Activated T-cell treated with anti-CD3 and anti-CD28 coated beads, Interleukin-2, amount 50 U/mL, for 1 hour (primary cell): ENCODE data around the gene SENP2.
"Not testable (repeated sequence)": the region's sequence is repeated elsewhere in the genome, so short reads cannot be mapped to it uniquely, and the experiment has no call there.

Source experiments
- DNase-seq: peaks from one replicate; pipeline ENCODE4 v3.0.0-alpha.2; 2020

SENP2 gene

DNA sequence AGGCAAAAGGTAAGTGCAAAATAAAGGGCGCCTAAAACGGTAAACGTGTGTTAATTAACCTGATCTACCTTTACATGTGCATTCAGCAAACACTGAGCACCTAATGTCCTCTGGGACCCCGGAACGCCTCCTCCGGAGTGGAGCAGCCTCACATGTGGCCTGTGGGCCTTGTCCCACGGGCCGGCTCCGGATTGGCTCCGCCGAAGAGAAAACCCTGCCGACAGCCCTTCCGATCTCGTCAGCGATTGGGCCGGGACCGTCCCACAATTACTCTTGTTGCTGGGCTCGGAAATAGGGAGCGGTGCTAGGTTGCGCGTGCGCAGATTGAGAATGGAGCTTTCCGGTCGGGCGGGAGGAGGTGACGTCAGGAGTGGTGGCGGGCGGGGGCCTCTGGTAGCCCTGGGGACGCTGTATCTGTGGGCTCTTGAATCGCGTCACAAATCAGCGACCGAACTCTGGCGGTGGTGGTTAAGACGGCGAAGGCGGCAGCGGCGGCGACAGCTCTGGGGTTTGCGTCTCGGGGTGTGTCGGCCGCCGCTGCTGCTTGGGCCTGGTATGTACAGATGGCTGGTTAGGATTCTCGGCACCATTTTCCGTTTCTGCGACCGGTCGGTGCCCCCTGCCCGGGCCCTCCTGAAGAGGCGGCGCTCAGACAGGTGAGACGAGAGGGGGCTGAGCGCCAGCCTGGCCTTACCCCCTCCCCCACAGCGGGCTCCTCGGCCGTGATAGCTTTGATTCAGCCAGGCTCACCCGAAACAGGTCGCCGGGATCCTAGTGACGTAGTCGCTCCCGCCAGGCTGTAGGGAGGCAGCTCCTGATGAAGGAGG is at the start of gene SENP2:
Gene SENP2 (plus strand): TSS at position 437 of the 827 bp plus-strand sequence. CDS start 119 bp downstream, at position 556.
- DNase-seq = peak; percentile 99

DNA sequence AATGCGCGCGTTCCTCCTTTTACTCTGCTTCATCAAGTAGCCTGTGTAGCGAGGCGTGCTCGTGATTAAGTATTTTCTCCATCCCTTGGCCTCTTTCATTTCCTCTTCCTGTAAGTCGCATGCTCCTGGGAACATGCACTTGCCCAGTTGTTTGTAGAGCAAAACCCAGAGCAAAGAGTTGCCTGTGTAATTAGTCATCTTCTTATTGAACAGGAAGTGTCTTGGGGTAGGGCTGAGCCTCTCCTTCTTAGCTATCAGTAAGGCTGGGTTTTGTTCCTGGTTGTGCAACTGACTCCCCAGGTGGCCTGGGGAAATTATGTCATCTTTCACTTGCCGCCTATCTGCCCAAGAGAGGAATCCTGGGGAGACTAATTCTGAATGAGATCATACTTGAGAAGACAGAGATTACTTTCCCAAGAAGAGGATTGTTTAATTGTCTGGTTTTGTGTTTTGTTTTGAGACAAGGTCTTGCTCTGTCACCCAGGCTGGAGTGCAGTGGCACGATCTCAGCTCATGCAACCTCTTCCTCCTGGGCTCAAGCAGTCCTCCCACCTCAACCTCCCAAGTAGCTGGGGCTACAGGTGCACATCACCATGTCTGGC is 48.6 kb upstream of the SENP2 start:
- DNase-seq = no peak

DNA sequence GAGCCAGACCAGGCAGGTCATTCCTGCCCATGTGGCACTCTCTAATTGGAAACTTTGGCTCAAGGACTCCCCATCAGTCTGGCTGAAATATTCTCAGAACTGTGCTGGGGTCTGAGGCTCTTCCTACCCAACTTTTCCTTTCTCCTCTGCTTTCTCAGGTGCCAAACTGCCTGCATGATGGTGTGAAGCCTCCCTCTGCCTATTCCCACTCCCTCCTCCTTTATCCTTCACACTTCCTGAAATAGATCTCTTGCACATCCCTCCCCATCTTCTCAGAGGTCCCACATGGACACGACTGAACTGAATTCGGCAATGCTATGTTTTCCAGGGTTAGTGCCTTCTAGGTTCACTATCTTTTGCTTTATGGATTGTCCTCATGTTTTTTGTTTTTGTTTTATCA is 46.2 kb upstream of the SENP2 start:
- no peak for DNase-seq

DNA sequence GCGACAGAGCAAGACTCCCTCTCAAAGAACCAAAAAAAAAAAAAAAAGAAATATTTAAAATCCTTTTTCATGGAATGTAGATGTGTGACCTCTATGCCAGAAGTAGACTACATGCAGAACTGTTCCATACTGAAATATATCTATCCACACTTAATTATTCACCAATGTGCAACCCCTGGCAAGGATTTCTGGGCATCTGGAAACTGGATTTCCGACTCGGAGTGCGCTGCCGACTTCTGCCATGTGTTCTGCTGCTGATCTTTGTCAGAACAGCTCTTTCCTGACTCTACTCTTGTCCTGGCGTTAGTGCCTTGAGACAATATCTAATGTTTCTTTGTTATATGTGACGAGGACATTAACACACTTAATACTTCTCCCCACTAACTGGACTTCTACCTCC is 45.4 kb upstream of the SENP2 start:
- no peak for DNase-seq

DNA sequence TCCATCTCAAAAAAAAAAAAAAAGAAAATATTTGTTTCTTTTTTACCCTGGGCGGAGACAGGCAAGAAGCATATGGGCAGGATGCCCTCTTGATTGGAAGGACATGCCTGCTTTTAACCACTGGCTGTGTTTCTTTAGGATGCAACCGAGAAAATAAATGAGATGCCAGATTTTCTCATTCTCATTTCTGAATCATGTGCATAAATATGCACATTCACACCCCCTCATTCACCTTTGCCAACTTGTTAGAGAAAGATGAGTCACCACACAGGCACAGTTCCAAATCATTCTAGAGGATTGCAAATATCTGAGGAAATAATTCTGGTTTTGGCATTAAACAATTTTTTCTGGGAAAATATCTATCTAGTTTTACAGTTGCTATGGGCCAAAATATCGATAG is 37.0 kb upstream of the SENP2 start:
- DNase-seq = no peak

DNA sequence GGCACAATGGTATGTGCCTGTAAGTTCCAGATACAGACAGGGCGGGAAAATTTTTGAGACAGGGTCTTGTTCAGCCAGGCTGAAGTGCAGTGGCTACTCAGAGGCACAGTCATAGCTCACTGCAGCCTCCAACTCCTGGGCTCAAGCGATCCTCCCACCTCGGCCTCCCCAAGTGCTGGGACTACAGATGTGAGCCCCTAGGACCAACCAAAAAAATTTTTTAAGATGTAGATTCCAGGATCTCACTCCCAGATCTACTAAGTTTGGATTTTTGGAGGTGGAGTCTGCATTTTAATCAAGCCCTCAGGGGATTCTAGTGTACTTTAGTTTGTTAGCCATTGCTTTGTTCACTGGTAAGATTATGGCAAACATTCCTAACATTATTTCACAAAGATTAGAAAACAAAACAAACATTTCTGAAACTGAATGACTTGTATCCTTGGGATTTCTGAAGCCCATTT is 36.4 kb upstream of the SENP2 start:
- DNase-seq = no peak

DNA sequence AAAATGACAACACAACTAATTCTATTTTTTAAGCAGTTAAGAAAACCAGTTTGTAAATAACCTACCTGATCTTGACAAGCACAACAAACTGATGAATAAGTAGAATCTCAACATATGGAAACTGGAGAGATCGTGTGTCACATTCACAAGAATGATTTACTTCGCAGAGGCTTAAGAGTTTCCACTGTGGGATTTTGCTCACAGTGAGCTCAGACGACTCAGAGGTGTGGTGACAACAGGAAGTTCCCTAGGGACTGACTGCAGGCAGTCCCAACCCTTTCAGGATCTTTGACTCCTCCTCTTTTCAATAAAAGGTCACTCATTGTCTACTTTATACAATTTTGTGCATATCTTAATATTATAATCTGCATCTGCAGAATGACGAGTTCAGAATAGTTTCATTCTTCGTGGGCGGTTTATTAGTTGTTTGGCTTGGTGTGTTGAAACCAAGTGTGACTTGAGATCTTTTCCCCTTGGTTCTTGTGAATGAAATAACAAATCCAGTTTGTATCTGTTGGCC is 33.7 kb upstream of the SENP2 start, which contains the start of gene LIPH:
Gene LIPH (minus strand): TSS at position 231 of the 520 bp plus-strand sequence. CDS start 117 bp downstream, at position 114.
- DNase-seq = no peak

DNA sequence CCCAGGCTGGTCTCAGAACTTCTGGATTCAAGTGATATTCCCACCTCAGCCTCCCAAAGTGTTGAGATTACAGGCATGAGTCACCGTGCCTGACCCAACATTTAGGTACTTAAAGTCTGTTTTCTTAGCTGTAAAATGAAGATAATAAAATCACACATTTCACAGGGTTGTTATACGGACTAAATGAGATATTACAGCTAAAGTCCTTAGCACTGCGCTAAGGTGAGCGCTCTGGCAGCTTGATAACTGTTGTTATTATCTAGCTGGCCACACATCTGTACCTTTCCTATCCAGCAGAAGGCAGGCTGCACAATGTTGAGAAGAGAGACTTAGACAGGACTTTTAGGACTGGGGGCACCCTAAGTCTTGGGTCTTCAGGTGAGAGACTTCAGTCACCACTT is 31.0 kb upstream of the SENP2 start:
- no peak for DNase-seq

DNA sequence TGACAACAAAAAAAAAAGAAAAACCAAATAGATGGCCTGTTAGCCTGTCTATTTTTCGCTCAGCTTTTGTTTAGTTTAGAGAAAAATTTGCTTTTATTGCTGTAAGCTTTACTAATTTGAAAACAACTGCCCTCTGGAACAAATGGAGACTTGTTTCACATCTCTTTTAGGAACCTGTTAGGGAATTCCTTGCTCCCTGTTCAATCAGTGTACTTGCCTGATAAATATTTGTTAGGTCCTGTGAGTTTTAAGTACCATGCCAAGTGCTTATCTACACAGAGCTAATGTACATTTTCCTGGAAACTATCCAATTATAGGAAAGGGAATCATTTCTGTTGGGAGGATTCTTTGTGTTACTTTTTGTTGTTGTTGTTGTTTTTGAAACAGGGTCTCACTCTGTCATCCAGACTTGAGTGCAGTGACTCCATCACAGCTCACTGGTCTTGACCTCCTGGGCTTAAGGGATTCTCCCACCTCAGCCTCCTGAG is 30.2 kb upstream of the SENP2 start:
- DNase-seq = no peak

DNA sequence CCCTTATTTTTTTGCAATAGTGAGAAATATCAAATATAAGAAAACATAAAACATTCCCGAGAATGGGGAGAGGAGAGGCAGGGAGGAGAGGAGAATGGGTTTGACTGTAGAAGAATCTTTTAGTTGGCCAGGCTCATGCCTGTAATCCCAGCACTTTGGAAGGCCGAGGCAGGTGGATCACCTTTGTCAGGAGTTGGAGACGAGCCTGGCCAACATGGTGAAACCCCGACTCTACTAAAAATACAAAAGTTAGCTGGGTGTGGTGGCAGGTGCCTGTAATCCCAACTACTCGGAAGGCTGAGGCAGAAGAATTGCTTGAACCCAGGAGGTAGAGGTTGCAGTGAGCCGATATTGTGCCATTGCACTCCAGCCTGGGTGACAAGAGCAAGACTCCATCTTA is 29.5 kb upstream of the SENP2 start:
- DNase-seq = not testable (repeated sequence)

DNA sequence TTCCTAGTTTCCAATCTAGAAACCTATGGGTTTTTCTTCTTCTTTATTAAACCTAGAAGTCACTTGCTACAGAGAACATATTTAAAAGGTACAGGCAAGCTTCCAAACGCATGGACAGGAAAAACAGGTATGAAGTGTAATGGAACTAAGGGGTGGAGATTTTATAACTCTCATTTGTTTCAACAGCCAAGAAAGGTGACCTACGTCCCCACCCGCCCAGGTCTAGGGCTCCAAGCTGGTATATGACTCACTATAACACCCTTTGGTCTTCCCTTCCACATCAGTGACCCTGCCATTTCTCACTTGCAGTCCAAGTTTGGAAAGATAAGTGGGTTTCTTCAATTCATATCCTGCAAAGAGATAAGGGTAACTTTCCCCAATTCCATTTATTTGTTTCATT is 27.7 kb upstream of the SENP2 start:
- DNase-seq = no peak

DNA sequence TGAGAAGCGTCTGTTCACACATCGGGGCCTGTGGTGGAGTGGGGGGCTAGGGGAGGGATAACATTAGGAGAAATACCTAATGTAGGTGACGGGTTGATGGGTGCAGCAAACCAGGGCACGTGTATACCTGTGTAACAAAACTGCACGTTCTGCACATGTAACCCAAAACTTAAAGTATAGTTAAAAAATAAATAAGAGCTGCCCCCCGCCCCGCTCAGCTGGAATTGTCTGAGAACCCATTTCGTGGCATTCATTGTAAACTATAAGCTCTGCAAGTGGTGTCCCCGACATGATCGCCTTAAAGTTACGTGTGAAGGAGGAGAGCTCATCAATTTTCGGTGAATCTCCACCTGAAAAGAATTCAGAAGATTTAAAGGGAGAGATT is 26.4 kb upstream of the SENP2 start:
- no peak for DNase-seq

DNA sequence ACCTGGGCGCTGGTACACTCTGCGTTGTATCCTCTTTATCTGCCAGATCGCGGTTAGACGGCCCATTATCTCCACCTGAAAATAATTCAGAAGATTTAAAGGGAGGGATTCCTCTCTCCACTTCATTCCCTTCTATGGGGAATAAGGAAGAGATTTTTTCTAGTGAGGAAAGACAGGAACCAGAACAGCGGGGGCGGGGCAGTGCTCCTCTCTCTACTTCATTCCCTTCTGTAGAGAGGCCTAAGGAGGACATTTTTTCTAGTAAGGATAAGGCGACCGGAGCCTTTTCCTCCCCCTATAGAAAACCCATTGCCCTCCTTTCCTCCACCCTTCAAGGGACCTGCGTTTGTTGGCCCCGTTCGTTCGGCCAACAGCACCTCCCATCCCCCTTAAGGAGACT is 25.4 kb upstream of the SENP2 start:
- no peak for DNase-seq

DNA sequence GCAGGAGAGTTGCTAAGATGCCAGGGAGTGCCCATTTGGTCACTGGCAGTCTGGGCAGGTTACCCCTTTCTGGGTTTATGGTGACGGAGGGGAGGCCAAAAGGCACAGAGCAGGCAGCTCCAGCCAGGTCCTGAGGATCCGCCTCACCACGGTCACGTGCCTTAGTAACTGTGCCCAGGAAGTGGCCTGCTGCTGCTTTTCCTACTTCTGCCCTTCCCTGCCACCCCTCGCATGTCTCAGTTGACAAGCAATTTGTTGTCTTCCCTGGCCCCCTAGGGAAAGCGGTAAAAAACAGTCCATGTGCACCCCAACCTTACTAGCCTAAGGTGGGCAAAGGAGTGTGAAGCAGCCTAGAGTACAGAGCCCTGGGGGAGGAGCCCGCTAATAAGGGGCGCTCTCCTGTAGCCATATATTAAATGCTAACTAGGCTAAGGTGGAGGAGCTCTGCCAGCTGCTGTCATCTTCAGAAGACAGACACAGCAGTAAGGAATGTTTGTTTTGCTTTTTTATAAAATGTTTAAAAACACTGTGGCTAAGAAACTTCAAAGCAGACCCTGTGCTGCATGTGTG is 24.6 kb upstream of the SENP2 start:
- DNase-seq = no peak

DNA sequence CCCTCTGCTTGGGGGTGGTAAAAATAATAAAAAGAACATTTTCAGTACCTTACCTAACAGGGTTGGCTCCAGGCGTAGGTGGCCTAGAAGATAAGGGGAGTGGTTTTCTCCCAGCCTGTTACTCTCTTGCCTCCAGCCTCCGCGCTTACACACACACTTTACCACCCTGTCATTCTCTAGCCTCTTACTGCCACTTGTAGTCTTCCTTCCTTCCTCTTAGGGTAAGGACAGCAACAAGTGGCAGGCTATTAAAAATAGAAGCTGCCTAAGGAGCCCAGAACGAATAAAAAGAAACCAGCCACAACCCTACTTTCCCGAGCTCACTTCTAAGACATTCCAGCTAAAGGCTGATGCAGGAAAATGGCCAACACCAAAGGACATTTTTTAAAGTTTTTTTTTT is 24.1 kb upstream of the SENP2 start:
- no peak for DNase-seq

DNA sequence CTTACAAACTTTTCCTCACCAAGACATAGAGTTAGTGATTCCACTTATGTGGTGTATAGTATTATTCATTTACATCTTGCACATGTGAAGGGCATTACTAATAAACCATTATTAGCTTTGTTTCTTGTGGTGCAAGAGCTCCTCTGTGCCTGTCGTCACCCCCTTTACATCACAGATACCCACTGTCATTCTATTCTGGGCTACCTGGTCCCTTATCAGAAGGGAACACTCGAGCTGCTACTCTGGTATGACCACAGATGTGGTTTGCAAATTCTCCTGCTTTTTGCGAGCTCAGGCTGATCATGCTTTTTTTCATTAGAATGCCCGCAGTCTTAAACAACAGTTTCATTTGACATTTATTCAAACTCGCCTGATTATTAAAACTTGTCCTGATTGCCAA is 13.9 kb upstream of the SENP2 start:
- DNase-seq = no peak

DNA sequence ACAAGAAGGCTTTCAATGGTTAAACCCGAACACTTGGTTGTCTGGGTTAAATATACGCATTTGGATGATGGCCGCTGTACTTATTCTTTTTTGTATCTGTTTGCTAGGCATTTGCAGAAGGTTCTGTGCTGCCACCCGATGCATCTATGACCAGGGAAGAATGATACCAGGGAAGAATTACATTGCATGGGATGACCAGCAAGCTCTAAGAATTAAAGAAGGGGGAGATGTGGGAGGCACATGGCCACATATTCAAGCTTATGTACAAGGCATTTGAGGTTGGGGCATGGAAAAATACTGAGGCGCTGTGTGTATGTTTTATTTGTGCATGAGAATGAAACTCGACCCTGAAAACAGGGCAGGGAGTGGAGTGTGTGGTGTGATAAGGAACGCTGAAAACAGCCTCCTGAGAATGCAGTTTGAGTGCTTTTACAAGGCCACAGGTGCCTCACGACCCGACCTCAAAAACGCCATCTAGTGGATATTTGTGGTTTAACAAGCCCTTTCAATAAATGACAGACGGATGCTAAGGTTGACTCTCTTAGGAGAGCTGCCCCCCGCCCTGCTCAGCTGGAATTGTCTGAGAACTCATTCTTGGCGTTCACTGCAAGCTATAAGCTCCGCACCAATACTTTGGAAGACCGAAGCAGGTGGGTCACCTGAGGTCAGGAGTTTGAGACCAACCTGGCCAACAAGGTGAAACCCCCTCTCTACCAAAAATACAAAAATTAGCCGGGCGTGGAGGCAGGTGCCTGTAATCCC is 10.8 kb upstream of the SENP2 start:
- DNase-seq = peak; percentile 38

DNA sequence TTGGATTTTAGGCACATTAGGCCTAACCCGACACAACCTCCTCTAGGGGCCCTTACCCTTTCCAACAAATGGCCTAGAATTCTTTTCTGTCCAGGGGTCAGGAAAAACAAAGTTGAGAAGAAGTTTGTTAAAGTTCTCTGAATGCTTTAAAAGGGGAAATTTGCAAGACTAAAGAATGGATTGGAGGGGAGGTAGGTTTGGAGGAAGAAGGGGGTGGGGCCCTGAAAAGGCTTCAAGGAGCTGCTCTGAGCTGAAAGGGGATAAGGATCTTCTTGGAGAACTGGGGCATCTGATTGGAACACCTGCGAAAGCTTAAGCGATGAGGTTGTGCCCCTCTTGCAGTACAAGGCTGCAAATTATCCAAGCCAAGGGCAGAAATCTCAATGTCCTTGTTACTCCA is 3.9 kb upstream of the SENP2 start:
- no peak for DNase-seq

DNA sequence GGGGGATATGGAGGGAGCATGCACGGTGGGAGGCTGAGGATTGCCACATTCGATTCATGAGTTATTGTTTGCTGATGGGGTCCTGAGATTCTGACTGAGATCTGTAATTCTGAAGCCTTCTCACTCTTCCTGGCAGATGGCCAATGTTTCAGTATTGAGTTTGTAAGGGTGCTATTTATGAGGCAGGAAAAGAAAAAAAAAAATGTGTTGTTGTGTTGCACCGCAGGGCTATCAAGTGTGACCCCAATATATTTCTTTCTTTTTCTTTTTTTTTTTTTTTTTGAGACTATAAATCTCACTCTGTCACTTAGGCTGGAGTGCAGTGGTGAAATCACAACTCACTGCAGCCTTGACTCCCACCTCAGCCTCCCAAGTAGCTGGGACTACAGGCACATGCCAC is 3.2 kb upstream of the SENP2 start:
- DNase-seq = no peak

DNA sequence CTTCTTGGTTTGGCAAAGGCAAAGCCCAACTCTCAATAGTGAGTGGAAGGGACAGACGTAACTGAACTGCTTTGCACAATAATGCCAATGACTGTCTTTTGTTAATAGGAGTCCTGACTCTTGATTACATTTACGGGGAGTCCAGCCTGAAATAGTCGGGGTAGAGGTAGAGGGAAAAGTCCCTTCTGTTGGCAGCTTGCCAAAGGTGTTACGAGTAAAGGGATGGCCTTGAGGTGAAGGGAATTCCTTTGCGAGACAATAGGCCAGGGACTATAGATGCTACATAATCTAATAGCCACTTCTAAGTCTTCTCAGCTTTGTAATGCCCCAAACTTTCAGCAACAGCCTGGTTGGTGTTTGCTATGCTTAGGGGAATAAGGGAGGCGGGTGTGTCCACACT is 2.2 kb upstream of the SENP2 start:
- DNase-seq = no peak

DNA sequence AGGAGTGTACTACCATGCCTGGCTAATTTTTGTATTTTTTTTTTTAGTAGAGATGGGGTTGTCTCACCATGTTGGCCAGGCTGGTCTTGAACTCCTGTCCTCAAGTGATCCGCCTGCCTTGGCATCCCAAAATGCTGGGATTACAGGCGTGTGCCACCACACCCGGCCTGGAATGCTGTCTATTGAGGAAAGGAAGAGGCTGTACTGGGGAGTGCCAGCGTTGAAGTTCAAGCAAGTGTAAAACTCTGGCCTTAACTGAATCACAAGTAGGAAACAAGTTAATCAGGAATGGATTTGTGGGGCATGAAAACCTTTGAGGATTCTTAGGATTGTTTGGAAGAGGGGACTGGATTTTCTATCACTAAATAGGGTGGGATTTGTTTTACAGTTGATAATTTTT is 1.4 kb upstream of the SENP2 start:
- no peak for DNase-seq

DNA sequence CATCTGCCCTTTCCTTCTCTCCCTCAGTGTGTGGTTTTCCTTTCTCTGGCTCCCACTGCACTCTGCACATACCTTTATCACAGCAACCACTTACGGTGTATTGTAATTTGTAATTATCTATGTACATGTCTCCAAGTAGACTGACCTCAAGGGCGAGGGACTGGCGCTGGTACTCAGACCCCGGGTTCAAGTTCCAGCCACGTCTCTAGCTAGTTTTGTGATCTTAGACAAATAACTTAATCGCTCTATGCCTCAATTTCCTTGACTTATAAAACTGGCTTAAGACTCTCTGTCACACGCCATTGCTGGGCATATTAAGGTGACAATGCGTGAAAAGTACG is 607 bp upstream of the SENP2 start:
- no peak for DNase-seq

DNA sequence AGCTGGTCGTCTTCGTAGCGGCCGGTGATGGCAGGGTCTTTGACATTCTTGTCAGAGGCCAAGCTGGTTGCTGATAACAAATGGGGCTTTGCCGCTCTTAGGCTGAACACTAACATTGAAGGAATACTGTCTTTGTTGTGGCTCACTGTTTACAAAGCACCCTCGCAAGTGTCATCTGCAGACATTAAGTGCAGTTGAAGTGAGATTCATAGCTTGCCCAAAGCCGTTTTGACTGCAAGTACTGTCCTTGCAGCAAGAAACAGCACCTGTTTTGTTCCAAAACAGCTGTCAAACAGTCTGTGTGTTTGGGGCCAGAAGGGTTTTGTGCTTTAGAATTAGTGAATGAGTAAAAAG is 568 bp downstream of the SENP2 start:
- no peak for DNase-seq
